ENCODE data around the gene MYOM3.

- no peak for TF ChIP-seq SUZ12 (IDR thresholded peaks at IDR 0.05; ENCODE audit: extremely low read depth, insufficient read depth, insufficient read length)
- no peak for TF ChIP-seq ZNF274 (IDR thresholded peaks at IDR 0.05; ENCODE audit: low read depth, low read length)
Measured at GRCh38 chr1:24151175-24151533, 39.2 kb upstream of the MYOM3 start.
